GM19043 (cell line): ENCODE data around the gene ARHGAP8.
"Not testable (repeated sequence)": the region's sequence is repeated elsewhere in the genome, so short reads cannot be mapped to it uniquely, and the experiment has no call there.

ENCODE experiments used
- ATAC-seq: cut with Tn5 transposase; IDR thresholded peaks from one replicate; pipeline ENCODE4 v1.9.1; 2021; ENCODE audit warnings: low read depth; ENCODE audit not compliant: unreplicated experiment

Gene ARHGAP8

GRCh38 chr22:44799077-44799945, 46.9 kb downstream of the ARHGAP8 start:
- ATAC-seq, result no peak

- not testable (repeated sequence) for ATAC-seq
These were observed 47.7 kb downstream of the ARHGAP8 start for GRCh38 chr22:44799946-44800634.

- no peak for ATAC-seq
These were observed 49.1 kb downstream of the ARHGAP8 start for GRCh38 chr22:44801476-44801875.

- no peak for ATAC-seq
These were observed 49.8 kb downstream of the ARHGAP8 start for GRCh38 chr22:44802071-44802700.

- no peak for ATAC-seq
These were observed 50.6 kb downstream of the ARHGAP8 start for GRCh38 chr22:44802956-44803355.

- no peak for ATAC-seq
These were observed 52.0 kb downstream of the ARHGAP8 start for GRCh38 chr22:44804327-44804726.

- ATAC-seq, result no peak
These were observed 53.3 kb downstream of the ARHGAP8 start for GRCh38 chr22:44805711-44806110.

- ATAC-seq, result no peak
These were observed 54.9 kb downstream of the ARHGAP8 start for GRCh38 chr22:44807232-44807631.

- ATAC-seq, result no peak
These were observed 55.7 kb downstream of the ARHGAP8 start for GRCh38 chr22:44807915-44808690.

- ATAC-seq, result no peak
These were observed 57.1 kb downstream of the ARHGAP8 start for GRCh38 chr22:44809456-44809855.

- no peak for ATAC-seq
These were observed 58.8 kb downstream of the ARHGAP8 start for GRCh38 chr22:44811141-44811540.

- no peak for ATAC-seq
These were observed 61.0 kb downstream of the ARHGAP8 start for GRCh38 chr22:44813416-44813815.

GRCh38 chr22:44814266-44815098, 62.1 kb downstream of the ARHGAP8 start:
- no peak for ATAC-seq

- no peak for ATAC-seq
These were observed 63.0 kb downstream of the ARHGAP8 start for GRCh38 chr22:44815099-44816070.

- ATAC-seq, result no peak
These were observed 63.8 kb downstream of the ARHGAP8 start for GRCh38 chr22:44816141-44816540.

- ATAC-seq, result no peak
These were observed 66.4 kb downstream of the ARHGAP8 start for GRCh38 chr22:44818727-44819126.

GRCh38 chr22:44819966-44820631, 67.7 kb downstream of the ARHGAP8 start:
- ATAC-seq, result no peak
